ENCODE measurements around the gene DEFB124.
"Not testable (repeated sequence)": the region's sequence is repeated elsewhere in the genome, so short reads cannot be mapped to it uniquely, and the experiment has no call there.

Gene DEFB124

DNA sequence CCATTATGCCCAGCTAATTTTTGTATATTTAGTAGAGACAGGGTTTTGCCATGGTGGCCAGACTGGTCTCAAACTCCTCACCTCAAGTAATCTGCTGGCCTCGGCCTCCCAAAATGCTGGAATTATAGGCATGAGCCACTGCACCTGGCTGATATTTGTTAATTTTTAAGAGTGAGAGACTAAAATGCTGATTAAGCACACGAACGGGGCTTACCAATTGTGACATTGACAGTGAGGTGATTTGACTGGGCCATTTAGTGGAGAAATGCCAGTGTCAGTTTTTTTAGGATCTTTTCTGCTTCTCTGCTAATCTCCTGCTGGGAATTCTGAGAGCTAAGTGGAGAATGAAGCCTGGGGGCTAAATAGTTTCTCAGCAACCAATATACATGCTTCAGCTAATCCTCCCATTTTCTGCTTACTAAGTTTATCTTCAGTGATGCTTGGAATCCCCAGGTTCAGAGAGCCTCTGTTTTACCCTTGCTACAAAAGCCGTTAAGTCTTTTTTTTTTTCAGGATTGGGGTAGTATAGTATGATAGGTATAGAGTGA, 44.3 kb downstream of the DEFB124 start:
- Histone ChIP-seq H3K4me3 (ENCODE audit: low read depth, low read length) (no peak overlapping the region), H3K27ac (ENCODE audit: extremely low read depth, low read depth, low read length) (no peak overlapping the region), H3K36me3 (ENCODE audit: control insufficient read depth in 2 of 2, insufficient read depth in 1 of 2, low read length in 2 of 2) (no peaks in the 10 kb centered on the region), H3K4me1 (ENCODE audit: control insufficient read depth, insufficient read depth, low read length) (no peaks in the 10 kb centered on the region), H3K9me3 (ENCODE audit: control insufficient read depth, insufficient read depth, low read depth, low read length) (no peaks in the 10 kb centered on the region)
- CTCF ChIA-PET = interaction anchor here (0.6 to 2.8 kb wide), 5 partner anchors 10 to 72 kb away, joined by 3 to 10 read pairs (median 7); partner anchors contain the start of gene DEFB123
- POLR2A ChIA-PET = interaction anchor here (0.7 kb wide), 1 partner anchor 66 kb away, joined by 4 read pairs; no protein-coding TSS in a partner anchor
- TF ChIP-seq ZNF830 (tag by site-specific recombination; IDR thresholded peaks at IDR 0.05; ENCODE audit: low read depth) (no peak), GLIS1 (tag by site-specific recombination; IDR thresholded peaks at IDR 0.05) (no peak), ZNF654 (tag by site-specific recombination; IDR thresholded peaks at IDR 0.05; ENCODE audit: low read depth) (no peak), ZNF350 (tag by site-specific recombination; IDR thresholded peaks at IDR 0.05) (no peak), SP2 (tag by site-specific recombination; IDR thresholded peaks at IDR 0.05) (no peak), YY2 (tag by site-specific recombination; IDR thresholded peaks at IDR 0.05) (no peak), ZNF707 (tag by site-specific recombination; IDR thresholded peaks at IDR 0.05) (no peak), ZNF132 (tag by site-specific recombination; IDR thresholded peaks at IDR 0.05; ENCODE audit: borderline replicate concordance) (no peak), ZNF658 (tag by site-specific recombination; IDR thresholded peaks at IDR 0.05) (no peak), ZNF140 (tag by site-specific recombination; IDR thresholded peaks at IDR 0.05) (no peak), HOXD13 (CRISPR knock-in tag; IDR thresholded peaks at IDR 0.05; ENCODE audit: borderline replicate concordance) (no peak), ZNF776 (tag by site-specific recombination; IDR thresholded peaks at IDR 0.05; ENCODE audit: borderline replicate concordance) (no peak), ZNF394 (tag by site-specific recombination; IDR thresholded peaks at IDR 0.05; ENCODE audit: borderline replicate concordance) (no peak), OSR2 (tag by site-specific recombination; IDR thresholded peaks at IDR 0.05) (no peak), YY1 (tag by site-specific recombination; IDR thresholded peaks at IDR 0.05) (no peak)

DNA sequence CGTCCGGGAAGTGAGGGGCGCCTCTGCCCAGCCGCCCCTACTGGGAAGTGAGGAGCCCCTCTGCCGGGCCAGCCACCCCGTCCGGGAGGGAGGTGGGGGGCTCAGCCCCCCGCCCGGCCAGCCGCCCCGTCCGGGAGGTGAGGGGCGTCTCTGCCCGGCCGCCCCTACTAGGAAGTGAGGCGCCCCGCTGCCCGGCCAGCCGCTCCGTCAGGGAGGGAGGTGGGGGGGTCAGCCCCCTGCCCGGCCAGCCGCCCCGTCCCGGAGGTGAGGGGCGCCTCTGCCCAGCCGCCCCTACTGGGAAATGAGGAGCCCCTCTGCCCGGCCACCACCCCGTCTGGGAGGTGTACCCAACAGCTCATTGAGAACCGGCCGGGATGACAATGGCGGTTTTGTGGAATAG, 47.4 kb downstream of the DEFB124 start:
- H3K4me1 ChIP-seq (ENCODE audit: control insufficient read depth, insufficient read depth, low read length); H3K9me3 ChIP-seq (ENCODE audit: control insufficient read depth, insufficient read depth, low read depth, low read length); H3K36me3 ChIP-seq (ENCODE audit: control insufficient read depth in 2 of 2, insufficient read depth in 1 of 2, low read length in 2 of 2); H3K4me3 ChIP-seq (ENCODE audit: low read depth, low read length); H3K27ac ChIP-seq (ENCODE audit: extremely low read depth, low read depth, low read length); POLR2A ChIA-PET; CTCF ChIA-PET: not testable (repeated sequence)

DNA sequence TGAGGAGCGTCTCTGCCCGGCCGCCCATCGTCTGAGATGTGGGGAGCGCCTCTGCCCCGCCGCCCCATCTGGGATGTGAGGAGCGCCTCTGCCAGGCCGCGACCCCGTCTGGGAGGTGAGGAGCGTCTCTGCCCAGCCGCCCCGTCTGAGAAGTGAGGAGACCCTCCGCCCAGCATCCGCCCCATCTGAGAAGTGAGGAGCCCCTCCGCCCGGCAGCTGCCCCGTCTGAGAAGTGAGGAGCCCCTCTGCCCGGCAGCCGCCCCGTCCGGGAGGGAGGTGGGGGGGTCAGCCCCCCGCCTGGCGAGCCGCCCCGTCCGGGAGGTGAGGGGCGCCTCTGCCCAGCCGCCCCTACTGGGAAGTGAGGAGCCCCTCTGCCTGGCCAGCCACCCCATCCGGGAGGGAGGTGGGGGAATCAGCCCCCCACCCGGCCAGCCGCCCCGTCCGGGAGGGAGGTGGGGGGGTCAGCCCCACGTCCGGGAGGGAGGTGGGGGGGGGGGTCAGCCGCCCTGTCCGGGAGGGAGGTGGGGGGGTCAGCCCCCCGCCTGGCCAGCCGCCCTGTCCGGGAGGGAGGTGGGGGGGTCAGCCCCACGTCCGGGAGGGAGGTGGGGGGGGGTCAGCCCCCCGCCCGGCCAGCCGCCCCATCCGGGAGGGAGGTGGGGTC, 47.9 kb downstream of the DEFB124 start:
- H3K9me3 ChIP-seq (ENCODE audit: control insufficient read depth, insufficient read depth, low read depth, low read length) = not testable (repeated sequence)

DNA sequence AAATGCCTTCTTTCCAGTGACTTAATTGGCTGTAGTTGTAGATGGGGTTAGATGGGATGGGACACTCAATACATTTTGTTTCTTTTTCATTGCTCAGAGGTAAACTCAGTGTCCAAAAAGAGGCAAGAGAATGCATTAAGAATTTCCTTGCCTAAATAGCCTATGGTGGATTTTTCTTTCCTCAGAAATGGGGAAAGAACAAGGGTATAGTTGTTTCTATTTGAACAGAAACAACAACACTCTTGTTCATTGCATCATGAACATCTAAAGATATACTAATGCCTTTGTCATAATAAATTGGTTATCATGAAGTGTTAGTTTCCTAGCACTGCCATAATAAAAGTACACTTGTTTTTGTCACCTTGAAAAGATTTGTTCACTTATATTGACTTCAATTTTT, 49.1 kb downstream of the DEFB124 start:
- no peaks in the 10 kb centered on the region for H3K9me3 ChIP-seq (ENCODE audit: control insufficient read depth, insufficient read depth, low read depth, low read length)
- POLR2A ChIA-PET = no interaction called here
- H3K4me1 ChIP-seq (ENCODE audit: control insufficient read depth, insufficient read depth, low read length) = no peaks in the 10 kb centered on the region
- CTCF ChIA-PET = no interaction called here
- no peaks in the 10 kb centered on the region for H3K36me3 ChIP-seq (ENCODE audit: control insufficient read depth in 2 of 2, insufficient read depth in 1 of 2, low read length in 2 of 2)
- no peak overlapping the region for H3K4me3 ChIP-seq (ENCODE audit: low read depth, low read length)
- H3K27ac ChIP-seq (ENCODE audit: extremely low read depth, low read depth, low read length) = no peak overlapping the region
- TF ChIP-seq, protein P1, sequence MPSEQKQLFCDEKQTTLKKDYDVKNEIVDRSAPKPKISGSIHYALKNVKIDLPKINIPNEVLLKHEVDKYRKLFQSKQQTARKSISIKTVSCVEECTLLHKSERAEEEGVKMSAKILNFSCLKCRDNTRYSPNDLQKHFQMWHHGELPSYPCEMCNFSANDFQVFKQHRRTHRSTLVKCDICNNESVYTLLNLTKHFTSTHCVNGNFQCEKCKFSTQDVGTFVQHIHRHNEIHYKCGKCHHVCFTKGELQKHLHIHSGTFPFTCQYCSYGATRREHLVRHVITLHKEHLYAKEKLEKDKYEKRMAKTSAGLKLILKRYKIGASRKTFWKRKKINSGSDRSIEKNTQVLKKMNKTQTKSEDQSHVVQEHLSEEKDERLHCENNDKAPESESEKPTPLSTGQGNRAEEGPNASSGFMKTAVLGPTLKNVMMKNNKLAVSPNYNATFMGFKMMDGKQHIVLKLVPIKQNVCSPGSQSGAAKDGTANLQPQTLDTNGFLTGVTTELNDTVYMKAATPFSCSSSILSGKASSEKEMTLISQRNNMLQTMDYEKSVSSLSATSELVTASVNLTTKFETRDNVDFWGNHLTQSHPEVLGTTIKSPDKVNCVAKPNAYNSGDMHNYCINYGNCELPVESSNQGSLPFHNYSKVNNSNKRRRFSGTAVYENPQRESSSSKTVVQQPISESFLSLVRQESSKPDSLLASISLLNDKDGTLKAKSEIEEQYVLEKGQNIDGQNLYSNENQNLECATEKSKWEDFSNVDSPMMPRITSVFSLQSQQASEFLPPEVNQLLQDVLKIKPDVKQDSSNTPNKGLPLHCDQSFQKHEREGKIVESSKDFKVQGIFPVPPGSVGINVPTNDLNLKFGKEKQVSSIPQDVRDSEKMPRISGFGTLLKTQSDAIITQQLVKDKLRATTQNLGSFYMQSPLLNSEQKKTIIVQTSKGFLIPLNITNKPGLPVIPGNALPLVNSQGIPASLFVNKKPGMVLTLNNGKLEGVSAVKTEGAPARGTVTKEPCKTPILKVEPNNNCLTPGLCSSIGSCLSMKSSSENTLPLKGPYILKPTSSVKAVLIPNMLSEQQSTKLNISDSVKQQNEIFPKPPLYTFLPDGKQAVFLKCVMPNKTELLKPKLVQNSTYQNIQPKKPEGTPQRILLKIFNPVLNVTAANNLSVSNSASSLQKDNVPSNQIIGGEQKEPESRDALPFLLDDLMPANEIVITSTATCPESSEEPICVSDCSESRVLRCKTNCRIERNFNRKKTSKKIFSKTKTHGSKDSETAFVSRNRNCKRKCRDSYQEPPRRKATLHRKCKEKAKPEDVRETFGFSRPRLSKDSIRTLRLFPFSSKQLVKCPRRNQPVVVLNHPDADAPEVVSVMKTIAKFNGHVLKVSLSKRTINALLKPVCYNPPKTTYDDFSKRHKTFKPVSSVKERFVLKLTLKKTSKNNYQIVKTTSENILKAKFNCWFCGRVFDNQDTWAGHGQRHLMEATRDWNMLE (tag by site-specific recombination; conservative IDR thresholded peaks at IDR 0.05; ENCODE audit: low read depth) = no peak
- TF ChIP-seq, protein P2, sequence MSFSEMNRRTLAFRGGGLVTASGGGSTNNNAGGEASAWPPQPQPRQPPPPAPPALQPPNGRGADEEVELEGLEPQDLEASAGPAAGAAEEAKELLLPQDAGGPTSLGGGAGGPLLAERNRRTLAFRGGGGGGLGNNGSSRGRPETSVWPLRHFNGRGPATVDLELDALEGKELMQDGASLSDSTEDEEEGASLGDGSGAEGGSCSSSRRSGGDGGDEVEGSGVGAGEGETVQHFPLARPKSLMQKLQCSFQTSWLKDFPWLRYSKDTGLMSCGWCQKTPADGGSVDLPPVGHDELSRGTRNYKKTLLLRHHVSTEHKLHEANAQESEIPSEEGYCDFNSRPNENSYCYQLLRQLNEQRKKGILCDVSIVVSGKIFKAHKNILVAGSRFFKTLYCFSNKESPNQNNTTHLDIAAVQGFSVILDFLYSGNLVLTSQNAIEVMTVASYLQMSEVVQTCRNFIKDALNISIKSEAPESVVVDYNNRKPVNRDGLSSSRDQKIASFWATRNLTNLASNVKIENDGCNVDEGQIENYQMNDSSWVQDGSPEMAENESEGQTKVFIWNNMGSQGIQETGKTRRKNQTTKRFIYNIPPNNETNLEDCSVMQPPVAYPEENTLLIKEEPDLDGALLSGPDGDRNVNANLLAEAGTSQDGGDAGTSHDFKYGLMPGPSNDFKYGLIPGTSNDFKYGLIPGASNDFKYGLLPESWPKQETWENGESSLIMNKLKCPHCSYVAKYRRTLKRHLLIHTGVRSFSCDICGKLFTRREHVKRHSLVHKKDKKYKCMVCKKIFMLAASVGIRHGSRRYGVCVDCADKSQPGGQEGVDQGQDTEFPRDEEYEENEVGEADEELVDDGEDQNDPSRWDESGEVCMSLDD (tag by site-specific recombination; IDR thresholded peaks at IDR 0.05) = no peak
- TF ChIP-seq OVOL3 (tag by site-specific recombination; IDR thresholded peaks at IDR 0.05) (no peak), ZNF660 (tag by site-specific recombination; IDR thresholded peaks at IDR 0.05) (no peak), ZNF549 (tag by site-specific recombination; IDR thresholded peaks at IDR 0.05) (no peak), ZNF529 (tag by site-specific recombination; IDR thresholded peaks at IDR 0.05; ENCODE audit: insufficient replicate concordance) (no peak), ZFHX2 (tag by site-specific recombination; conservative IDR thresholded peaks at IDR 0.05) (no peak)

More for the DNA sequence above, 47.9 kb downstream of the DEFB124 start:
- H3K36me3 ChIP-seq (ENCODE audit: control insufficient read depth in 2 of 2, insufficient read depth in 1 of 2, low read length in 2 of 2); CTCF ChIA-PET; POLR2A ChIA-PET; H3K27ac ChIP-seq (ENCODE audit: extremely low read depth, low read depth, low read length); H3K4me1 ChIP-seq (ENCODE audit: control insufficient read depth, insufficient read depth, low read length); H3K4me3 ChIP-seq (ENCODE audit: low read depth, low read length): not testable (repeated sequence)
